Endodermal cell (in vitro differentiated cells): ENCODE data around the gene COX14. TPM values are rescaled to one million over a fixed set of nuclear protein-coding genes. Genes with fewer than 3 reads are reported as not detected.

ENCODE experiments used
- DNase-seq: peaks from one replicate; pipeline ENCODE4 v3.0.0-alpha.2; 2017
- H3K27ac ChIP-seq: 2 replicates; pipeline ENCODE4 v1.5.1; 2013; ENCODE audit warnings: mild to moderate bottlenecking, low read depth, low read length, moderate library complexity
- H3K27me3 ChIP-seq: 2 replicates; pipeline ENCODE4 v1.6.1; 2013; ENCODE audit warnings: mild to moderate bottlenecking, low read length, moderate library complexity; ENCODE audit not compliant: insufficient read depth, control insufficient read depth, poor library complexity, severe bottlenecking
- H3K36me3 ChIP-seq: 2 replicates; pipeline ENCODE4 v1.7.0; 2013; ENCODE audit warnings: mild to moderate bottlenecking, low read length, moderate library complexity; ENCODE audit not compliant: control insufficient read depth, insufficient read depth
- H3K4me1 ChIP-seq: one replicate; pipeline ENCODE4 v1.7.0; 2013; ENCODE audit warnings: low read length; ENCODE audit not compliant: control insufficient read depth, insufficient read depth
- H3K4me3 ChIP-seq: 2 replicates; pipeline ENCODE4 v1.5.1; 2013; ENCODE audit warnings: mild to moderate bottlenecking, low read length, moderate library complexity
- H3K9ac ChIP-seq: 2 replicates; pipeline ENCODE4 v1.6.1; 2013; ENCODE audit warnings: mild to moderate bottlenecking, low read length, moderate library complexity; ENCODE audit not compliant: poor library complexity, severe bottlenecking; ENCODE audit errors: extremely low read depth
- H3K9me3 ChIP-seq: 2 replicates; pipeline ENCODE4 v1.6.1; 2013; ENCODE audit warnings: mild to moderate bottlenecking, low read length, moderate library complexity; ENCODE audit not compliant: control insufficient read depth
- H3K27ac Mint-ChIP-seq: 2 replicates; pipeline ENCODE4 v1.8.0; 2020; ENCODE audit warnings: mixed read lengths
- H3K27me3 Mint-ChIP-seq: 2 replicates; pipeline ENCODE4 v1.8.0; 2021; ENCODE audit warnings: mild to moderate bottlenecking, mixed read lengths; ENCODE audit not compliant: insufficient read depth
- H3K36me3 Mint-ChIP-seq: 2 replicates; pipeline ENCODE4 v1.8.0; 2020; ENCODE audit warnings: low read depth, mixed read lengths
- H3K4me1 Mint-ChIP-seq: 2 replicates; pipeline ENCODE4 v1.8.0; 2020; ENCODE audit warnings: mixed read lengths
- H3K4me3 Mint-ChIP-seq: 2 replicates; pipeline ENCODE4 v1.8.0; 2020; ENCODE audit warnings: mild to moderate bottlenecking, moderate library complexity, mixed read lengths
- H3K9me3 Mint-ChIP-seq: 2 replicates; pipeline ENCODE4 v1.8.0; 2020; ENCODE audit warnings: mild to moderate bottlenecking, mixed read lengths
- WGBS, 2 experiments: methylation state at CpG; one replicate each; pipeline versions ENCODE4 v1.1.5 to v1.1.7; 2013; ENCODE audit warnings: missing lambda C conversion rate in 2 of 2, mixed read lengths in 1 of 2; ENCODE audit not compliant: insufficient coverage in 1 of 2, insufficient read length in 1 of 2; 5-methylcytosine and 5-hydroxymethylcytosine counted together
- total RNA-seq, 2 donors: library from RNA; stranded (reverse); fragmentation: NEBNext Ultra II Directional in 1 of 2; extraction: Animal tissue kit (Norgen Biotek cat#: 25700) in 1 of 2; gene quantifications; 2 replicates in 1 of 2; 3 replicates in 1 of 2; pipeline ENCODE4 v1.2.1, GENCODE V29; 2021
- TF ChIP-seq, protein P1 (sequence below): fragments of 200-600 bp; sonication (generic); conservative IDR thresholded peaks from 2 replicates; pipeline ENCODE4 v1.5.0; 2021; ENCODE audit warnings: antibody characterized with exemption, mild to moderate bottlenecking

Gene COX14
- total RNA-seq, 2 donors from 2014 or later: 26.0 to 26.7 TPM

DNA sequence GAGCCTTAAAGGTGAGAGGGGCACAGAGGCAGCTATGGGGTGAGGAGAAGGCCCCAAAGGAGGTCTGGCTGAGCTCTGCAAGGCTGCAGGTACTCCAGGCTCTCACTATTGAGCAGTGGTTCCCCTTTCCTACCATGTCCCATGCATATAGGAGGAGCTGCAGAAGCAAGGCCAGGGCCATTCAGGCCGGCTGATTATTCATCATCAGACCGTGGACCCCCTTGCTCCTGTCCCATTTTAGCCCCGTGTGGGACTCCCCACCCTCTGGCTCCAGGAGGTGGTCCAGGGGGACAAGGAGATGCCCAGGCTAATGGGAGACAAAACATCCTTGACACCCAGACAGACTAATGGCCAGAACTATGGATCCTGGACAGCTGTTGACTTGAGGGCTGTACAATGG, 5.1 kb upstream of the COX14 start:
- Histone ChIP-seq H3K27ac (no peak overlapping the region), H3K36me3 (peaks cover 8% of the 10 kb centered on the region), H3K27me3 (no peaks in the 10 kb centered on the region), H3K4me3 (no peak overlapping the region), H3K9ac (no peak overlapping the region), H3K9me3 (no peaks in the 10 kb centered on the region), H3K4me1 (peaks cover 18% of the 10 kb centered on the region)
- TF ChIP-seq, protein P1, sequence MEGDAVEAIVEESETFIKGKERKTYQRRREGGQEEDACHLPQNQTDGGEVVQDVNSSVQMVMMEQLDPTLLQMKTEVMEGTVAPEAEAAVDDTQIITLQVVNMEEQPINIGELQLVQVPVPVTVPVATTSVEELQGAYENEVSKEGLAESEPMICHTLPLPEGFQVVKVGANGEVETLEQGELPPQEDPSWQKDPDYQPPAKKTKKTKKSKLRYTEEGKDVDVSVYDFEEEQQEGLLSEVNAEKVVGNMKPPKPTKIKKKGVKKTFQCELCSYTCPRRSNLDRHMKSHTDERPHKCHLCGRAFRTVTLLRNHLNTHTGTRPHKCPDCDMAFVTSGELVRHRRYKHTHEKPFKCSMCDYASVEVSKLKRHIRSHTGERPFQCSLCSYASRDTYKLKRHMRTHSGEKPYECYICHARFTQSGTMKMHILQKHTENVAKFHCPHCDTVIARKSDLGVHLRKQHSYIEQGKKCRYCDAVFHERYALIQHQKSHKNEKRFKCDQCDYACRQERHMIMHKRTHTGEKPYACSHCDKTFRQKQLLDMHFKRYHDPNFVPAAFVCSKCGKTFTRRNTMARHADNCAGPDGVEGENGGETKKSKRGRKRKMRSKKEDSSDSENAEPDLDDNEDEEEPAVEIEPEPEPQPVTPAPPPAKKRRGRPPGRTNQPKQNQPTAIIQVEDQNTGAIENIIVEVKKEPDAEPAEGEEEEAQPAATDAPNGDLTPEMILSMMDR: no peak
- Mint-ChIP-seq H3K27ac (no peak overlapping the region), H3K4me3 (no peak overlapping the region), H3K9me3 (no peaks in the 10 kb centered on the region), H3K36me3 (peaks cover 4% of the 10 kb centered on the region), H3K27me3 (peaks cover 5% of the 10 kb centered on the region), H3K4me1 (peaks cover 24% of the 10 kb centered on the region)
- no peak for DNase-seq
- WGBS, 2 experiments: 83 to 85% methylated on average over 3 of the region's 3 CpGs

DNA sequence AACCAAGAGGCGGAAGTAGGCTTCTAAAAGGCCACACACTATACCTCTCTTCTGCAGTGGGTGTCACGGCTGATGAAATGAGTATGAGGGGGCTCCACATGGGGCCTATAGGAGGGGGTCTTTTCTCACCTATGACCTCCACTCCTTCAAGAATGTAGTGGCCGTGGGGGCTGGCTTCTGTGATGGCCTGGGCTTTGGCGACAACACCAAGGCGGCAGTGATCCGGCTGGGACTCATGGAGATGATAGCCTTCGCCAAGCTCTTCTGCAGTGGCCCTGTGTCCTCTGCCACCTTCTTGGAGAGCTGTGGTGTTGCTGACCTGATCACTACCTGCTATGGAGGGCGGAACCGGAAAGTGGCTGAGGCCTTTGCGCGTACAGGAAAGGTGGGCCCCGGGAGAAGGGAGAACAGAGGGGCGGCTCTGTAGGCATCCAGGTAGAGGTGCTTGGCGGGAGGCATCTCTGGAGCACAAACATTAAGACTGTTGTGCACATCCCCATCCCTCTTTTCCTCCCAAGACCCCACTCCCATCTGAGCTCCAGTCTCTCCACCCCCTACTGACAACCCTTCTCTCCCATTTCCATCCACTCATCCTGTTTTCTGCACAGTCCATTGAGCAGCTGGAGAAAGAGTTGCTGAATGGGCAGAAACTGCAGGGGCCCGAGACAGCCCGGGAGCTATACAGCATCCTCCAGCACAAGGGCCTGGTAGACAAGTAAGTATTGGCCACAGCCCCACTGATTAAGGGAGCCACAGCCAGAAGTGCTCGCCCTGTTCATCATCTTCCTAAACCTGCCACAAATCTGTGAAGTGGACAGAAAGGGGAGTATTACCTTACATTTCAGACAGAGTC, 4.4 kb upstream of the COX14 start:
- Mint-ChIP-seq H3K9me3 (no peaks in the 10 kb centered on the region), H3K27me3 (peaks cover 5% of the 10 kb centered on the region), H3K27ac (no peak overlapping the region), H3K36me3 (peaks cover 2% of the 10 kb centered on the region), H3K4me3 (no peak overlapping the region), H3K4me1 (peaks cover 27% of the 10 kb centered on the region)
- 91 to 94% methylated on average over 11 to 17 of the region's 17 CpGs for WGBS, 2 experiments
- Histone ChIP-seq H3K27ac (no peak overlapping the region), H3K9ac (no peak overlapping the region), H3K9me3 (no peaks in the 10 kb centered on the region), H3K36me3 (peaks cover under 1% of the 10 kb centered on the region), H3K27me3 (no peaks in the 10 kb centered on the region), H3K4me3 (no peak overlapping the region), H3K4me1 (peaks cover 18% of the 10 kb centered on the region)
- DNase-seq: no peak
- TF ChIP-seq, protein P1: no peak

DNA sequence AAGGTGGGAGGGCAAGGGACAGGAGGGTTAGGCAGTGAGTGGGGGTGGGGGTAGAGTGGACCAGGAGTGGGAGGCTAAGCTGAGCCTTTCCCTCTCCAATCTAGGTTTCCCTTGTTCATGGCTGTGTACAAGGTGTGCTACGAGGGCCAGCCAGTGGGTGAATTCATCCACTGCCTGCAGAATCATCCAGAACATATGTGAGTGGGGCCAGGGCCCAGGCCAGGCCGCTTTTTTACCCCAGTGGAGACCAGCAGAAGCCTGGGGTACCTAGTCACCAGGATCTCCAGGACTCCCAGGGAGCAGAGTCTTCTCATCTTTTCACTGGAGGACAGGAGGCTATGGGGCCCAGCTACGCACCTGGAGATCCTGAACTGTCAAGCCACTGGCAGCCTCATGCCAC, 2.7 kb upstream of the COX14 start:
- H3K9ac ChIP-seq: no peak overlapping the region
- H3K27me3 Mint-ChIP-seq: peaks cover 5% of the 10 kb centered on the region
- H3K9me3 ChIP-seq: no peaks in the 10 kb centered on the region
- H3K27ac Mint-ChIP-seq: no peak overlapping the region
- no peak overlapping the region for H3K4me3 ChIP-seq
- no peak for DNase-seq
- no peak overlapping the region for H3K4me3 Mint-ChIP-seq
- H3K36me3 Mint-ChIP-seq: no peaks in the 10 kb centered on the region
- H3K36me3 ChIP-seq: no peaks in the 10 kb centered on the region
- H3K9me3 Mint-ChIP-seq: no peaks in the 10 kb centered on the region
- TF ChIP-seq, protein P1: no peak
- H3K27ac ChIP-seq: no peak overlapping the region
- H3K4me1 ChIP-seq: peaks cover 18% of the 10 kb centered on the region
- peaks cover 23% of the 10 kb centered on the region for H3K4me1 Mint-ChIP-seq
- 96 to 100% methylated on average over 3 of the region's 3 CpGs for WGBS, 2 experiments
- H3K27me3 ChIP-seq: no peaks in the 10 kb centered on the region
